Heart right ventricle (tissue), 16 donors: ENCODE data around the gene JSRP1. TPM values are rescaled to one million over a fixed set of nuclear protein-coding genes. Genes with fewer than 3 reads are reported as not detected.

Source experiments
- ATAC-seq, 8 donors: fragments of 200-7000 bp; cut with Tn5 transposase; one replicate each; pipeline ENCODE4 v1.9.1; 2020; ENCODE audit warnings: mild to moderate bottlenecking in 8 of 8, moderate library complexity in 8 of 8, moderate number of reproducible peaks in 1 of 8
- DNase-seq, 2 donors: peaks; one replicate each; pipeline ENCODE4 v3.0.0-alpha.2; 2020
- H3K27ac ChIP-seq, 10 donors: fragments of 200-600 bp; sonication (generic) in 2 of 10; one replicate each; pipeline versions ENCODE4 v1.5.0 to v1.8.0; 2020 to 2022; ENCODE audit warnings: mild to moderate bottlenecking in 3 of 10
- H3K27me3 ChIP-seq, 7 donors: fragments of 200-600 bp; one replicate each; pipeline ENCODE4 v1.8.0; 2021 to 2022; ENCODE audit warnings: mild to moderate bottlenecking in 2 of 7
- H3K36me3 ChIP-seq, 9 donors: fragments of 200-600 bp; sonication (generic) in 1 of 9; one replicate each; pipeline versions ENCODE4 v1.5.0 to v1.8.0; 2020 to 2022; ENCODE audit warnings: mild to moderate bottlenecking in 2 of 9
- H3K4me1 ChIP-seq, 9 donors: fragments of 200-600 bp; sonication (generic) in 1 of 9; one replicate each; pipeline versions ENCODE4 v1.5.0 to v1.8.0; 2020 to 2022; ENCODE audit warnings: mild to moderate bottlenecking in 4 of 9
- H3K4me3 ChIP-seq, 10 donors: fragments of 200-600 bp; sonication (generic) in 2 of 10; one replicate each; pipeline versions ENCODE4 v1.5.0 to v1.8.0; 2020 to 2022; ENCODE audit warnings: mild to moderate bottlenecking in 7 of 10, moderate library complexity in 2 of 10
- H3K9me3 ChIP-seq, 11 donors: fragments of 200-600 bp in 10 of 11; sonication (generic) in 2 of 11; one replicate each; pipeline versions ENCODE4 v1.5.0 to v1.8.0; 2013 to 2022; ENCODE audit warnings: mild to moderate bottlenecking in 2 of 11, control low read depth in 1 of 11, moderate library complexity in 1 of 11
- WGBS, 2 donors: extraction: QIAGEN DNeasy Blood & Tissue Kit; methylation state at CpG; one replicate each; pipeline ENCODE4 v1.1.7; 2013; ENCODE audit warnings: inconsistent platforms in 1 of 2; 5-methylcytosine and 5-hydroxymethylcytosine counted together
- intact Hi-C, 10 donors: fragments of 100-400 bp; cut with DNase I; formaldehyde crosslinking; loops; one replicate each; pipeline versions ENCODE4 v1.11.1 to v1.14.2; 2022
- polyA plus RNA-seq, 2 donors: library from polyadenylated mRNA; stranded (reverse); fragments of 200-250 nt; gene quantifications; one replicate each; pipeline ENCODE4 v1.2.3, GENCODE V29; 2013
- total RNA-seq, 10 donors: library from RNA; stranded (reverse); fragmentation: NEBNext Ultra II Directional in 3 of 10; extraction: Animal tissue kit (Norgen Biotek cat#: 25700) in 3 of 10; gene quantifications; one replicate each; pipeline versions ENCODE4 v1.2.1 to v1.2.4, GENCODE V29; 2021 to 2023
- TF ChIP-seq, protein P1 (sequence below), 9 donors: fragments of 200-600 bp; sonication (generic) in 2 of 9; IDR thresholded peaks; one replicate each; pipeline versions ENCODE4 v1.5.0 to v1.8.0; 2021 to 2022; ENCODE audit warnings: antibody characterized with exemption in 9 of 9, mild to moderate bottlenecking in 5 of 9, moderate library complexity in 1 of 9
- donor health status: Arrhythmogenic right ventricular cardiomyopathy.
- donor health status: ischemic (EF 13 %, LVEDD 7.1; RV severe dilation, severe dysfunction).
- donor health status: healthy with polysubstance abuse.
- donor health status: DM: no; HTN: yes; CAD: no.
- donor health status: DM: no; HTN: no; CAD: no.
- donor health status: ischemic (EF 25% LVEDD 6.9; RV normal size, moderate dysfunction).
- donor health status: ischemic (EF 25% LVEDD 5.7; RV mildly dilated, moderate dysfunction).
- donor health status: healthy.
- donor health status: DM: yes; HTN: yes; CAD: no.
- donor health status: Ischemic cardiomyopathy.
- donor health status: ischemic (EF 35%, LVEDD 5.7; RV mildly dilated, moderate dysfunction).
- donor health status: nonischemic (EF 11% LVEDD 7.7; RV severe dilation, severe dysfunction).
- donor health status: DM: yes; HTN: yes; CAD: no.
- donor health status: PGD.
- donor health status: ischemic (EF 29% LVEDD 5.4; RV normal size, mild dysfunction).
- donor health status: nonischemic (EF 23%, LVEDD 6.1; RV moderate dilation, normal function).

Gene JSRP1
- total and polyA plus RNA-seq, 12 donors: 0.29 to 0.72 (median 0.38) TPM; not detected in 8

DNA sequence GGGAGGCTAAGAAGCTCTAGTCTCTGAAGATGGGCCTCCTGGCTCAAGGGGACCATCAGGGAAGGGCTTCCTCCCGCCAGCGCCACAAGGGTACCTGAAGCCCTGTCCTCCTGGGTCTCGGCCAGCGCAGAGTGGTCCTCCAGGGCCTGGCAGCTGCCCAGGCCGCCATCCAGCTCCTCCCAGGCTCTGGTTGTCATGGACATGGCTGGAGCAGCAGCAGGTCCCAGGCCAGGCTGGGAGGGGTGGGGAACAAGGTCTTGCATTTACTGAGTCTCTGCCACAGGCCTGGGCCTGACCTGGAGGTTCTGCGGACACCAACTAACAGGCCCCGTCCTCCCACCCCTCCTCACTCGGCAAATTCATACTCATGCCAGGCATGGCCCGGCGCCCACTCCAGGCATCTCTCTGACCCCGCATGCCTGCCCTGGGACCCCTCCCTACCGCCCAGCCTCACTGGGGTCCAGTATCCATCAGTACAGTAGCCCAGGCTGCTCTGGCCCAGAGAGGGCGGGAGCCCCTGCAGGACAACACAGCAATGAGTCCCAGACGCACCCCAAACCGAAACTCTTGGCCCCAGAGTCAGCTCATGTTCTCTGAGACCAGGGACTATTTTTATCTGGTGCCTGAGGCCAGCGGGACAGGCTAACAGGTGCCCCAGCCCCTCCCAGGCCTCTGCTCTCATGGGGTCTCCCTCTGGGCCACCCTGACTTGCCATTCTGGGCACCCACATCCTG, 938 bp downstream of the JSRP1 start:
- intact Hi-C loops: no loop called here
- WGBS, 2 donors: 93 to 95% methylated on average over 16 of the region's 16 CpGs
- no peaks in the 10 kb centered on the region for H3K9me3 ChIP-seq
- H3K4me3 ChIP-seq: no peak overlapping the region
- no peaks in the 10 kb centered on the region for H3K36me3 ChIP-seq
- DNase-seq: no peak
- no peak for ATAC-seq
- peaks cover 6 to 34% (median 32%) of the 10 kb centered on the region in 9 donors for H3K4me1 ChIP-seq
- peaks cover 32 to 42% (median 41%) of the 10 kb centered on the region in 7 donors for H3K27me3 ChIP-seq
- TF ChIP-seq, protein P1, sequence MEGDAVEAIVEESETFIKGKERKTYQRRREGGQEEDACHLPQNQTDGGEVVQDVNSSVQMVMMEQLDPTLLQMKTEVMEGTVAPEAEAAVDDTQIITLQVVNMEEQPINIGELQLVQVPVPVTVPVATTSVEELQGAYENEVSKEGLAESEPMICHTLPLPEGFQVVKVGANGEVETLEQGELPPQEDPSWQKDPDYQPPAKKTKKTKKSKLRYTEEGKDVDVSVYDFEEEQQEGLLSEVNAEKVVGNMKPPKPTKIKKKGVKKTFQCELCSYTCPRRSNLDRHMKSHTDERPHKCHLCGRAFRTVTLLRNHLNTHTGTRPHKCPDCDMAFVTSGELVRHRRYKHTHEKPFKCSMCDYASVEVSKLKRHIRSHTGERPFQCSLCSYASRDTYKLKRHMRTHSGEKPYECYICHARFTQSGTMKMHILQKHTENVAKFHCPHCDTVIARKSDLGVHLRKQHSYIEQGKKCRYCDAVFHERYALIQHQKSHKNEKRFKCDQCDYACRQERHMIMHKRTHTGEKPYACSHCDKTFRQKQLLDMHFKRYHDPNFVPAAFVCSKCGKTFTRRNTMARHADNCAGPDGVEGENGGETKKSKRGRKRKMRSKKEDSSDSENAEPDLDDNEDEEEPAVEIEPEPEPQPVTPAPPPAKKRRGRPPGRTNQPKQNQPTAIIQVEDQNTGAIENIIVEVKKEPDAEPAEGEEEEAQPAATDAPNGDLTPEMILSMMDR (IDR thresholded peaks at IDR 0.05): no peak
- no peak overlapping the region for H3K27ac ChIP-seq

DNA sequence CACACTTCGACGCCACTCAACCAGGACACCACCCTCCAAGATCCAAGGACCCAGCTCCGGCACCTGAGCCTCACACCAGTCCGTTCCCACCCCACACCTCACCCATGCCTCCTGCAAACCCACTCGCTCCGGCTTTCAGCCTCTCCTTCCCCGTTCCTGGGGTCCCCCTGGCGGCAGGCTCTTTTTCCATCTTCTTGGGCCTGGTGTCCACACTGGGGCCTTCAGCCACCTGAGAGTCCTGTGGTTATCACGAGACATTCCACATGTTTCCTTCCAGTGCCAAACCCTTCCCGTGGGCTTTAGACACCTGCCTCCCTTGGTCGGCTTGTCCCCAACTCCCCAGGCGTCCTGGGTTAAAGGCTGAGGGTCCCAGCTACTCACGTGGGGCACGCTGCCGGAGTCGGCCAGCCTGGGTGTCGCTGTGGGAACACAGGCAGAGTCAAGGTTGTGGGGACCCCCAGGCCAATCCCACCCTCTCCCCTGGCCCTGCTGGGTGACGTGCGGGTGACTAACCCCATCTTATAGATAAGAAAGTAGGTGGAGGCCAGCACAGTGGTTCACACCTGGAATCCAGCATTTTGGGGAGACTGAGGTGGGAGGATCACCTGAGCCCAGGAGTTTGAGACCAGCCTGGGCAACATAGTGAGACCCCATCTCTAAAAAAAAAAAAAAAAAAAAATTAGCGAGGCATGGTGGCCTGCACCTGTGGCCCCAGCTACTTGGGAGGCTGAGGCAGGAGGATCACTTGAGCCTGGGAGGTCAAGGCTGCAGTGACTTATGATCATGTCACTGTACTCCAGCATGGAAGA, 1.9 kb downstream of the JSRP1 start:
- intact Hi-C loops: no loop called here
- Histone ChIP-seq H3K4me3 (no peak overlapping the region), H3K36me3 (peaks cover 0 to under 1% (median 0%) of the 10 kb centered on the region in 9 donors), H3K27me3 (peaks cover 36 to 52% (median 51%) of the 10 kb centered on the region in 7 donors), H3K27ac (no peak overlapping the region), H3K4me1 (peaks cover 8 to 43% (median 36%) of the 10 kb centered on the region in 9 donors), H3K9me3 (no peaks in the 10 kb centered on the region)
- WGBS, 2 donors: 63 to 67% methylated on average over 19 to 20 of the region's 20 CpGs
- ATAC-seq (no peak), DNase-seq (no peak)
- TF ChIP-seq, protein P1 (IDR thresholded peaks at IDR 0.05): peak in 6 of 9 donors; percentile 9 to 28 (median 20)

DNA sequence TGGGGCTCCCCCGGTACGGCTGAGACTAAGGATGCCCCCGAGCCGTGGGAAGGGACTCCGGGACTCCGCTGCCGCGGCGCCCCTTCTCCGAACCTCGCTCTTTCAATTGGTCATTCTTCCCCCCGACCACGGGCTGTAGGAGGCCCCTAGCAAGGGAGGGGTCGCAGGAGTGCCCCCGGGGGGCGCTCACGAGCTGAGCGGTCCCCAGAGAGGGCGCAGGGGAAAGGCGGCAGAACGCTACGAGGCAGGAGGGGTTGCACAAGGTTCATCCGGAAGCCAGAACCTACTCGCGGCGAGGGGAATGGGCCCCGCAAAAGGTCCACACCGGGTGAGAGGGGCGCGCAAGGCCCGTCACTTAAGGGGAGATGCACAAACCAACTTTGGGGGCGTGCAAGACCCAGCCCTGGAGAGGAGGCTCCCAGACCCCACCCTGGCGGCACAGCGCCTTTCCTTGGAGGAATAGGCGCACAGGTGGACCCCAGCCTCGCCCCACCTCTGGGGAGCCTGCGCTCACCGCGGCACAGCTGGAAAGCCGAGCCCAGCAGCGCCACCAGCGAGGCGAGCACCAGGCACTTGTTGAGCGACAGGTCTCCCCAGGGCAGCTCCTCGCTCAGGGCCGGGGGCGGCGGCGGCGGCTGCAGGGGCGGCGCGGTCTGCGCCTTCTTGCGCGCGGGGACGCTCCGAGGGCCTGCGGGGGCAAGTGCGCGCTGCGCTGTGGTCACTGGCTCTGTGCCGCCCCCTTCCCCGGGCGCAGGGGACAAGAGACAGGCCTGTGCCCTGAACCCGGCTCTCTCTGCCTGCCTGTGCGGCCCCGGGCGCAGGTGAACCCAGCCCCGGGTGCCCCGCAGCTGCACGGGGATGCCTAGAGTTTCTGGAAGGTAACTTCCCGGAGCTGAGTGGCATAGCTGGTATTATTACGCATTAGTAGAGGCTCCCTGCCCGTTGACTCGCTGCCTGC, 2.8 kb downstream of the JSRP1 start:
- TF ChIP-seq, protein P1 (IDR thresholded peaks at IDR 0.05): peak in 4 of 9 donors; percentile 6 to 23 (median 20)
- peaks cover 8 to 43% (median 36%) of the 10 kb centered on the region in 9 donors for H3K4me1 ChIP-seq
- H3K27me3 ChIP-seq: peaks cover 36 to 59% (median 52%) of the 10 kb centered on the region in 7 donors
- peaks cover 0 to 5% (median 0%) of the 10 kb centered on the region in 9 donors for H3K36me3 ChIP-seq
- H3K4me3 ChIP-seq: peak overlapping the region in 7 of 10 donors; percentile 0 to 34 (median 19)
- intact Hi-C loops: no loop called here
- ATAC-seq (no peak), DNase-seq (no peak)
- H3K9me3 ChIP-seq: no peaks in the 10 kb centered on the region
- WGBS, 2 donors: 3 to 5% methylated on average over 77 of the region's 77 CpGs
- no peak overlapping the region for H3K27ac ChIP-seq
